Karpas-422 (cell line): ENCODE results near the gene ATG101. TPM values are rescaled to one million over a fixed set of nuclear protein-coding genes. Genes with fewer than 3 reads are reported as not detected.

Experiments
- DNase-seq: peaks from one replicate; pipeline ENCODE4 v3.0.0-alpha.2; 2015
- H2AFZ ChIP-seq: fragments of 200-600 bp; sonication (generic); 2 replicates; pipeline ENCODE4 v1.6.1; 2014; ENCODE audit warnings: antibody characterized with exemption, low read length, mixed read lengths
- H3K27ac ChIP-seq: fragments of 200-600 bp; sonication (generic); 2 replicates; pipeline ENCODE4 v1.5.1; 2014; ENCODE audit warnings: mild to moderate bottlenecking, low read length, moderate library complexity
- H3K27me3 ChIP-seq: fragments of 200-600 bp; sonication (generic); 2 replicates; pipeline ENCODE4 v1.6.1; 2014; ENCODE audit warnings: low read length, mixed read lengths
- H3K36me3 ChIP-seq: fragments of 200-600 bp; sonication (generic); 2 replicates; pipeline ENCODE4 v1.6.1; 2014; ENCODE audit warnings: low read length, mixed read lengths; ENCODE audit not compliant: insufficient read depth
- H3K4me1 ChIP-seq: fragments of 200-600 bp; sonication (generic); 2 replicates; pipeline ENCODE4 v1.6.1; 2014; ENCODE audit warnings: mild to moderate bottlenecking, low read length, mixed read lengths
- H3K4me2 ChIP-seq: fragments of 200-600 bp; sonication (generic); 2 replicates; pipeline ENCODE4 v1.6.1; 2014; ENCODE audit warnings: low read length, low read depth, mild to moderate bottlenecking; ENCODE audit not compliant: poor library complexity, severe bottlenecking
- H3K4me3 ChIP-seq: fragments of 200-600 bp; sonication (generic); 2 replicates; pipeline ENCODE4 v1.5.1; 2014; ENCODE audit warnings: mild to moderate bottlenecking, antibody characterized with exemption, low read length, mixed read lengths
- H3K79me2 ChIP-seq: fragments of 200-600 bp; sonication (generic); 2 replicates; pipeline ENCODE4 v1.6.1; 2014; ENCODE audit warnings: mild to moderate bottlenecking, low read length, mixed read lengths
- H3K9ac ChIP-seq: fragments of 200-600 bp; sonication (generic); 2 replicates; pipeline ENCODE4 v1.6.0; 2014; ENCODE audit warnings: low read length
- H3K9me2 ChIP-seq: fragments of 200-600 bp; sonication (generic), shearing (Covaris generic); replicated peaks from 2 replicates; pipeline ENCODE4 v1.6.0; 2014; ENCODE audit warnings: mild to moderate bottlenecking, low read length, moderate library complexity; ENCODE audit not compliant: insufficient read depth
- H3K9me3 ChIP-seq: fragments of 300-700, 200-600 bp; sonication (generic); 2 replicates; pipeline ENCODE4 v1.6.1; 2014; ENCODE audit warnings: low read length, mixed read lengths
- H4K20me1 ChIP-seq: fragments of 200-600 bp; sonication (generic); 2 replicates; pipeline ENCODE4 v1.6.1; 2014; ENCODE audit warnings: mild to moderate bottlenecking, antibody characterized with exemption, low read length, low read depth; ENCODE audit not compliant: insufficient read depth
- total RNA-seq: library from RNA; depleted of rRNA; stranded (reverse); fragments of >200 nt; shearing (Covaris generic); gene quantifications from 2 replicates; pipeline ENCODE4 v1.2.3, GENCODE V29; 2014; ENCODE audit warnings: low replicate concordance

The ATG101 gene
- total RNA-seq, 1 experiment from 2014 or later = 31.9 TPM

- Histone ChIP-seq H3K27ac (no peak overlapping the region), H3K4me3 (peak overlapping the region; percentile 54; the same call in 1 of the 2 replicates), H2AFZ (peak overlapping the region; percentile 72; the same call in 1 of the 2 replicates), H3K4me2 (peak overlapping the region; percentile 75), H3K9ac (peak overlapping the region; percentile 54), H3K9me3 (no peaks in the 10 kb centered on the region), H3K4me1 (peaks cover 34% of the 10 kb centered on the region), H3K36me3 (no peaks in the 10 kb centered on the region), H3K9me2 (no peaks in the 10 kb centered on the region), H3K27me3 (no peaks in the 10 kb centered on the region), H3K79me2 (no peaks in the 10 kb centered on the region), H4K20me1 (0 out of 2 replicates have a peak, but pooled peaks cover 4% of the 10 kb centered on the region)
- DNase-seq = peak; percentile 78
Observed at GRCh38 chr12:52036587-52037171, 33.1 kb upstream of the ATG101 start.

GRCh38 chr12:52037248-52037861, 32.4 kb upstream of the ATG101 start:
- Histone ChIP-seq H3K79me2 (no peaks in the 10 kb centered on the region), H2AFZ (no peak overlapping the region; the same call in 1 of the 2 replicates), H3K4me2 (peak overlapping the region; percentile 77), H3K9ac (peak overlapping the region; percentile 61), H4K20me1 (0 out of 2 replicates have a peak, but pooled peaks cover 4% of the 10 kb centered on the region), H3K27me3 (no peaks in the 10 kb centered on the region), H3K27ac (no peak overlapping the region), H3K9me3 (no peaks in the 10 kb centered on the region), H3K9me2 (no peaks in the 10 kb centered on the region), H3K36me3 (no peaks in the 10 kb centered on the region), H3K4me3 (peak overlapping the region; percentile 64), H3K4me1 (peaks cover 38% of the 10 kb centered on the region)
- DNase-seq = no peak

GRCh38 chr12:52038447-52038846, 31.3 kb upstream of the ATG101 start:
- DNase-seq = no peak

GRCh38 chr12:52041035-52041434, 28.7 kb upstream of the ATG101 start:
- Histone ChIP-seq H3K9me2 (no peaks in the 10 kb centered on the region), H3K36me3 (no peaks in the 10 kb centered on the region), H3K9ac (no peak overlapping the region), H2AFZ (no peak overlapping the region), H3K4me2 (no peak overlapping the region), H4K20me1 (0 out of 2 replicates have a peak, but pooled peaks cover 4% of the 10 kb centered on the region), H3K79me2 (no peaks in the 10 kb centered on the region), H3K4me3 (no peak overlapping the region), H3K4me1 (peaks cover 36% of the 10 kb centered on the region), H3K9me3 (no peaks in the 10 kb centered on the region), H3K27ac (no peak overlapping the region), H3K27me3 (no peaks in the 10 kb centered on the region)
- no peak for DNase-seq

More at GRCh38 chr12:52038447-52038846, 31.3 kb upstream of the ATG101 start:
- H2AFZ ChIP-seq = no peak overlapping the region
- H3K4me3 ChIP-seq = no peak overlapping the region
- H3K36me3 ChIP-seq = no peaks in the 10 kb centered on the region
- H4K20me1 ChIP-seq = 0 out of 2 replicates have a peak, but pooled peaks cover 4% of the 10 kb centered on the region
- H3K9me3 ChIP-seq = no peaks in the 10 kb centered on the region
- H3K4me1 ChIP-seq = peaks cover 39% of the 10 kb centered on the region
- no peak overlapping the region for H3K27ac ChIP-seq
- H3K4me2 ChIP-seq = no peak overlapping the region
- H3K79me2 ChIP-seq = no peaks in the 10 kb centered on the region
- no peaks in the 10 kb centered on the region for H3K9me2 ChIP-seq
- no peak overlapping the region for H3K9ac ChIP-seq
- H3K27me3 ChIP-seq = no peaks in the 10 kb centered on the region

DNA sequence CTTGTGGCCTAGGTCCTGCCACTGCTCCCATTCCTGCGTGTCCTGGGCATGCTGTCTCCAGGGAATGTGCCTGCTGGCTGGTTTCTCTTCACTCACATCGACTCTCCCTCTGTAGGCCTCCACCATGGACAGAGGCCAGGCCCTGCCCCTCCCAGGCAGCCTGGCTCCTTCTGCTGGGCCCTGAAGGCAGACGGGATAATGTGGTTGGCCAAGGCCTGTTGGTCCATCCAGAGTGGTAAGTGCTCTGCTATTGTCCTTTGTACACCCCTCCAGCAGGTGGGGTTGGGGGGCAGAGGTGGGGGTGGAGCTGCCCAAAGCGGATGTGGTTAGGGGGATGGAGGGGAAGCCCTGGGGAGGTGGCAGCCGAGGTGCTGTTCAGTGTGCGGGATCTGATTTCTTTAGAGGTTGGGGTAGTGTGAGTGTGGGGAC, 28.1 kb upstream of the ATG101 start:
- Histone ChIP-seq H3K36me3 (no peaks in the 10 kb centered on the region), H3K4me2 (peak overlapping the region; percentile 55), H3K9me2 (no peaks in the 10 kb centered on the region), H3K27me3 (no peaks in the 10 kb centered on the region), H3K79me2 (no peaks in the 10 kb centered on the region), H4K20me1 (0 out of 2 replicates have a peak, but pooled peaks cover 4% of the 10 kb centered on the region), H3K9ac (peak overlapping the region; percentile 53), H3K27ac (no peak overlapping the region), H3K4me1 (peaks cover 34% of the 10 kb centered on the region), H2AFZ (no peak overlapping the region), H3K4me3 (peak overlapping the region; percentile 51; the same call in 1 of the 2 replicates), H3K9me3 (no peaks in the 10 kb centered on the region)
- DNase-seq = peak; percentile 80

DNA sequence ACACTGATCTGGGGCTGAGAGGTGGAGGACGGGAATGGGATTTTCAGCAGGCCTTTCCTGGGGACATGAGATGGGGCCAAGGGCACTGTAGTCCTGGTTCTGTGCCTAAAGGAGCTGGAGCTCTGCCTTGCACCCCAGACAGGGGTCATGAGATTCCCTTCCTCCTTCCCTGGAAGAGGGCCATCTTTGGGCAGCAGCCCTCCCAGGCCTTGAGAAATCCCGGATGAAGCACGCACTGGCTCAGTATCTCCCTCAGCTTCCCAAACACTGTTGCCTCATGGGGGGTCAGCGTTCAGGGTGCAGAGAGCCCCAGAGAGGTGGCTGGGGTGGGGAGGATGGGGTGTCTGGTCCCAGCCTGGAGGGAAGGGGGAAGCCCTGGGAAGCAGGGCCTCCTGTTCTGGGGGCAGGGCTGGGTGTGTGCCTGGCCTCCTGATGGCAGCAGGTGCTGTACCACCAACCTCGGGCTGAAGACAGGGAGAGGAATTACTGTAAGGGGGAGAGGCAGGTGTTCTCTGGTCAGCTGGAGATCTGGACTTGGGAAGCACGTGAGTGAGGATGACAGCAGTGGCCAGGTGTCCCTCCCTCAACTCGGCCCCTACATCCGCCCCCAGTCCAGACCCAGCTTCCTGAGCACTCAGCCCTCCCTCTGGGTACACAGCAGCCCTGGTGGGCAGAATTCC, 26.9 kb upstream of the ATG101 start:
- Histone ChIP-seq H3K4me3 (peak overlapping the region; percentile 51; the same call in 1 of the 2 replicates), H3K4me2 (peak overlapping the region; percentile 55), H3K27me3 (no peaks in the 10 kb centered on the region), H3K9me3 (no peaks in the 10 kb centered on the region), H3K27ac (no peak overlapping the region), H3K9ac (peak overlapping the region; percentile 53), H3K79me2 (no peaks in the 10 kb centered on the region), H3K4me1 (peaks cover 27% of the 10 kb centered on the region), H4K20me1 (0 out of 2 replicates have a peak, but pooled peaks cover 4% of the 10 kb centered on the region), H3K9me2 (no peaks in the 10 kb centered on the region), H2AFZ (no peak overlapping the region), H3K36me3 (no peaks in the 10 kb centered on the region)
- DNase-seq = no peak

DNA sequence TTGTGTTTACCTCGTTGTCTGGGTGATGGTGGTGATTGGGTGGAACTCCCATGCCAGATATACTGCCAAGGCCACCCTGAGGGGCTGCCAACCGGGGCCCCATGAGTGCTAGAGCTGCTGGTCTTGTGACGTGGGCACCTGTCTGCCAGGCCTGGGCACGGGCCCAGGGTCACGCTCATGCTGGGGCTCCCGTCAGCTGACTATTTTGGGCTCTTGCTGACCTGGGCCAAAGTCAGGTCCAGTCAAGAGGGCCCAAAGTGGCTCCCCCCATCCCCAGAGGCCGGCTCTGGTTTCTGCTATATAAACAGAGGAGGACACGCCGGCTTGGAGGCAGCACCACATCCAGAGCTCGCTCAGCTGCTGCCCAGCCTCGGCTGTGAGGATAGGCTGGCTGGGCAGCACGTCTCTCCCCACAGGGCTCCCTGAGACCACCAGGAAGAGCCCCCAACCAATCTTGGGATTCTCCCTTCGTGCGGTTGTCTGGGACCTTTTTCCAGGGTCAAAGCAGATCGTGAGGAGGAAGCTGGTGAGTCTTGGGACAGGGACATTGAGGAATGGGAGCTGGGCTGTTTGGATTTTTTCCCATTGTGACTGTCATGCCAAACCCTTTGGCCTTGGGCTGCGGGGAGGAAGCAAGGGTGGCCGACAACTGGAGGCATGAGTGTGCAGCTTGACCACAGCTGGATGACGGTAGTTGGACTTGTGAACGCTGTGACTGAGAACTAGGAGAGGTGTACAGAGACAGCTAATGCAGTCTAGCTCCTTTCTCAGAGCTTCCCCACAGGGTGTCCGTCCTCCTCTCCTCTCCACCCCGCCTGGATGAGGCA, 26.2 kb upstream of the ATG101 start:
- no peak for DNase-seq
- no peaks in the 10 kb centered on the region for H3K9me2 ChIP-seq
- no peaks in the 10 kb centered on the region for H3K27me3 ChIP-seq
- H3K36me3 ChIP-seq = no peaks in the 10 kb centered on the region
- H3K27ac ChIP-seq = no peak overlapping the region
- no peaks in the 10 kb centered on the region for H3K79me2 ChIP-seq
- no peak overlapping the region for H2AFZ ChIP-seq
- no peak overlapping the region; the same call in 1 of the 2 replicates for H3K4me3 ChIP-seq
- no peaks in the 10 kb centered on the region for H3K9me3 ChIP-seq
- H4K20me1 ChIP-seq = 0 out of 2 replicates have a peak, but pooled peaks cover 4% of the 10 kb centered on the region
- H3K4me1 ChIP-seq = peaks cover 27% of the 10 kb centered on the region
- H3K9ac ChIP-seq = no peak overlapping the region
- peak overlapping the region; percentile 55 for H3K4me2 ChIP-seq
